Right lobe of liver (tissue), 4 donors: ENCODE measurements around the gene MTHFD1L.

Source experiments
- CTCF ChIP-seq, 4 donors: fragments of 200-600 bp in 3 of 4; fragments of 450-650 bp in 1 of 4; IDR thresholded peaks; one replicate each; pipeline versions ENCODE4 v1.5.1 to v1.8.0; 2016 to 2022; ENCODE audit warnings: antibody characterized with exemption in 4 of 4, mild to moderate bottlenecking in 2 of 4
- POLR2A ChIP-seq: fragments of 450-650 bp; IDR thresholded peaks from one replicate; pipeline ENCODE4 v1.6.1; 2017; ENCODE audit warnings: antibody characterized with exemption, mild to moderate bottlenecking
- donor health status: DM: no; HTN: no; CAD: no.
- donor health status: DM: no; HTN: no; CAD: no.
- donor health status: DM: no; HTN: yes; CAD: no.

GRCh38 chr6:151147118-151147832, 281.8 kb downstream of the MTHFD1L start:
- TF ChIP-seq CTCF (IDR thresholded peaks at IDR 0.05) (no peak), POLR2A (no peak)
